ENCODE measurements around the gene REEP6.

Gene REEP6

GRCh38 chr19:1453525-1454364 is 37.2 kb upstream of the REEP6 start:
- H3K4me3 ChIP-seq (ENCODE audit: low read depth, low read length), result no peak overlapping the region
- TF ChIP-seq, protein P1, sequence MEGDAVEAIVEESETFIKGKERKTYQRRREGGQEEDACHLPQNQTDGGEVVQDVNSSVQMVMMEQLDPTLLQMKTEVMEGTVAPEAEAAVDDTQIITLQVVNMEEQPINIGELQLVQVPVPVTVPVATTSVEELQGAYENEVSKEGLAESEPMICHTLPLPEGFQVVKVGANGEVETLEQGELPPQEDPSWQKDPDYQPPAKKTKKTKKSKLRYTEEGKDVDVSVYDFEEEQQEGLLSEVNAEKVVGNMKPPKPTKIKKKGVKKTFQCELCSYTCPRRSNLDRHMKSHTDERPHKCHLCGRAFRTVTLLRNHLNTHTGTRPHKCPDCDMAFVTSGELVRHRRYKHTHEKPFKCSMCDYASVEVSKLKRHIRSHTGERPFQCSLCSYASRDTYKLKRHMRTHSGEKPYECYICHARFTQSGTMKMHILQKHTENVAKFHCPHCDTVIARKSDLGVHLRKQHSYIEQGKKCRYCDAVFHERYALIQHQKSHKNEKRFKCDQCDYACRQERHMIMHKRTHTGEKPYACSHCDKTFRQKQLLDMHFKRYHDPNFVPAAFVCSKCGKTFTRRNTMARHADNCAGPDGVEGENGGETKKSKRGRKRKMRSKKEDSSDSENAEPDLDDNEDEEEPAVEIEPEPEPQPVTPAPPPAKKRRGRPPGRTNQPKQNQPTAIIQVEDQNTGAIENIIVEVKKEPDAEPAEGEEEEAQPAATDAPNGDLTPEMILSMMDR (IDR thresholded peaks at IDR 0.05; ENCODE audit: borderline replicate concordance, insufficient read depth, low read depth, low read length), result no peak

DNA sequence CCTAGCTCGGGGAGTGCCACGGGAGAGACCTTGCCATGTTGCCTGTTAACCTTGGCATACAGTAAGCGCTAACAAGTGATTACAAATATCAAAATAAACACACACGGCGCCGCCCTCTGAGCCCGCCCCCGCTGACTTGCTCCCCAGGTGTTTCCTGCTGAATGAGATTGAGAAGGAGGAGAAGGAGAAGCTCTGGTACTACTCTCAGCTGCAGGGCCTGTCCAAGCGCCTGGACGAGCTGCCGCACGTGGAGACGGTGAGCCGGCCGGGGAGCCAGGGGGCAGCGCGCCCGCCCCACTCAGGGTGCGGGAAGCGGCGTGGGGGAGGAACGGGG is 36.0 kb upstream of the REEP6 start:
- no peak overlapping the region for H3K4me3 ChIP-seq (ENCODE audit: low read depth, low read length)
- TF ChIP-seq, protein P1 (IDR thresholded peaks at IDR 0.05; ENCODE audit: borderline replicate concordance, insufficient read depth, low read depth, low read length), result no peak

- no peak overlapping the region for H3K4me3 ChIP-seq (ENCODE audit: low read depth, low read length)
- TF ChIP-seq, protein P1 (IDR thresholded peaks at IDR 0.05; ENCODE audit: borderline replicate concordance, insufficient read depth, low read depth, low read length), result no peak
Measured at GRCh38 chr19:1455336-1456120, 35.5 kb upstream of the REEP6 start.

DNA sequence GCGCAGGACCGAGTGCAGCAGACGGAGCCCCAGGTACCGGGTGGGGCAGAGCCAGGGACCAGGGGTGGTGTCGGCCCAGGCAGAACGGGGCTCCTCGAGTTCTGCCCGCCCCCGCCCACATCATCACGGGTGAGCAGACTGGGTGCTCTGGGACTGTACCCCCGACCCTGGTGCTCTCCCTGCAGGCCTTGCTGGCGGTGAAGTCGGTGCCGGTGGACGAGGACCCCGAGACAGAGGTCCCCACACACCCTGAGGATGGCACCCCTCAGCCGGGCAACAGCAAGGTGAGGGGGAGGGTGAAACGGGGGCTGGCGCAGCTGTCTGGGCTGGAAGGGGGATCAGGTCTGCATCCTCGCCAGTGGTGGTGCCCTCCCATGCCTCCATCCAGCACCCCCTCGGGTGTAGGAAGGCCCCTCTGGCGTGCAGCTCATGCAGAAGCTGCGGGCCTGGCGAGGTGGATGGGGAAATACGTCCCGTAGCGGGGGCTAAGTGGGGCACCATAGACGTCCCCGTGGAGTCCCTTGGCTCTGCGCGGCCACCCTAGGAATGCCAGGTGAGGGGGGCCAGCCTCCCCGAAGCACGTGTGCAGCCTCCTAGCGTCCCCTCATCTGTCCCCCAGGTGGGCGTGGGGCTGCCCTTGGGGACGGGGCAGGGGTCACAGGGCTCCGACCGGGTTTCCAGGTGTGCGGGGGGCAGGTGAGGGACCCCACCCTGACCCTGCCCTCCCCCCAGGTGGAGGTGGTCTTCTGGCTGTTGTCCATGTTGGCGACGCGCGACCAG is 34.7 kb upstream of the REEP6 start:
- no peak overlapping the region for H3K4me3 ChIP-seq (ENCODE audit: low read depth, low read length)
- TF ChIP-seq, protein P1 (IDR thresholded peaks at IDR 0.05; ENCODE audit: borderline replicate concordance, insufficient read depth, low read depth, low read length), result no peak

- TF ChIP-seq, protein P1 (IDR thresholded peaks at IDR 0.05; ENCODE audit: borderline replicate concordance, insufficient read depth, low read depth, low read length), result no peak
- no peak overlapping the region for H3K4me3 ChIP-seq (ENCODE audit: low read depth, low read length)
Measured at GRCh38 chr19:1457031-1457739, 33.8 kb upstream of the REEP6 start.

DNA sequence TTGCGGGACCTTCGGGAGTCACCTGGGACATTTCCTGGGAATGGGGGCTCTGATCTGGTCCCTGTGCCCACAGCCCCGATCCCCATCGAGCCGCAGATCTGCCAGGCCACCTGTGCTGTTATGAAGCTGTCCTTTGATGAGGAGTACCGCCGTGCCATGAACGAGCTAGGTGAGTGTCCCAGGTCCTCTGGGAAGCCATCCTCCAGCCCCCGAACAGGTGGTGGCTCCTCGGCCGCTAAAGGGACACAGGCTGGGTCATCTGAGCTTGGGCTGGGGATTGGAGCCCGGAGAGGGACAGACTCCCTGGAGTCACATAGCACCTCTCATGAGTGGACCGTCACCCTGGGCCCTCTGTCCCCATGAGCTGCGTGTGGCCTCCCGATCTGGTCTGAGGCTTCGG is 33.1 kb upstream of the REEP6 start:
- TF ChIP-seq, protein P1 (IDR thresholded peaks at IDR 0.05; ENCODE audit: borderline replicate concordance, insufficient read depth, low read depth, low read length), result no peak
- H3K4me3 ChIP-seq (ENCODE audit: low read depth, low read length), result no peak overlapping the region
